OCI-LY1 (cell line): ENCODE data around the gene FRMD1.

ENCODE experiments used
- H2AFZ ChIP-seq: fragments of 200-600 bp; sonication (generic), shearing (Covaris generic); 2 replicates; pipeline ENCODE4 v1.6.0; 2014; ENCODE audit warnings: antibody characterized with exemption, mild to moderate bottlenecking, low read length
- H3F3A ChIP-seq: fragments of 200-600 bp; sonication (generic), shearing (Covaris generic); 2 replicates; pipeline ENCODE4 v1.6.0; 2014; ENCODE audit warnings: mild to moderate bottlenecking, antibody characterized with exemption, low read length, moderate library complexity; ENCODE audit not compliant: insufficient read depth
- H3K27ac ChIP-seq: fragments of 200-600 bp; sonication (generic); 2 replicates; pipeline ENCODE4 v1.5.1; 2014; ENCODE audit warnings: low read length, mixed run types, mild to moderate bottlenecking, low read depth; ENCODE audit not compliant: poor library complexity, severe bottlenecking
- H3K27me3 ChIP-seq: fragments of 200-600 bp; sonication (generic); 2 replicates; pipeline ENCODE4 v1.6.0; 2014; ENCODE audit warnings: antibody characterized with exemption, mild to moderate bottlenecking, low read length, moderate library complexity; ENCODE audit not compliant: insufficient read depth
- H3K36me3 ChIP-seq: fragments of 200-600 bp; sonication (generic); 2 replicates; pipeline ENCODE4 v1.6.1; 2014; ENCODE audit warnings: mild to moderate bottlenecking, antibody characterized with exemption, low read length, moderate library complexity, mixed read lengths; ENCODE audit not compliant: insufficient read depth
- H3K4me1 ChIP-seq: fragments of 200-600 bp; sonication (generic); 2 replicates; pipeline ENCODE4 v1.5.1; 2014; ENCODE audit warnings: mild to moderate bottlenecking, low read length, moderate library complexity; ENCODE audit not compliant: insufficient read depth, severe bottlenecking
- H3K4me2 ChIP-seq: fragments of 200-600 bp; sonication (generic), shearing (Covaris generic); 2 replicates; pipeline ENCODE4 v1.6.1; 2014; ENCODE audit warnings: low read length
- H3K4me3 ChIP-seq: fragments of 200-600 bp; sonication (generic); 2 replicates; pipeline ENCODE4 v1.5.1; 2014; ENCODE audit warnings: low read length, low read depth, mild to moderate bottlenecking, mixed read lengths; ENCODE audit not compliant: poor library complexity, severe bottlenecking
- H3K79me2 ChIP-seq: fragments of 200-600 bp; shearing (Covaris generic); 2 replicates; pipeline ENCODE4 v1.6.1; 2016; ENCODE audit warnings: mixed run types, low read length, mixed read lengths; ENCODE audit not compliant: insufficient read depth
- H3K9ac ChIP-seq: fragments of 200-600 bp; sonication (generic), shearing (Covaris generic); 2 replicates; pipeline ENCODE4 v1.6.1; 2014; ENCODE audit warnings: mild to moderate bottlenecking, low read length, mixed read lengths
- H3K9me2 ChIP-seq: fragments of 200-600 bp; sonication (generic), shearing (Covaris generic); 2 replicates; pipeline ENCODE4 v1.6.1; 2014; ENCODE audit warnings: low read depth, mild to moderate bottlenecking, low read length, mixed read lengths
- H3K9me3 ChIP-seq: fragments of 200-600 bp; shearing (Covaris generic); 2 replicates; pipeline ENCODE4 v1.6.1; 2014; ENCODE audit warnings: low read length, mixed read lengths
- H4K20me1 ChIP-seq: fragments of 200-600 bp; sonication (generic), shearing (Covaris generic); 2 replicates; pipeline ENCODE4 v1.6.0; 2016; ENCODE audit warnings: mild to moderate bottlenecking, low read length; ENCODE audit not compliant: insufficient read depth
- CTCF ChIP-seq: fragments of 200-600 bp; sonication (generic), shearing (Covaris generic); IDR thresholded peaks from 2 replicates; pipeline ENCODE4 v1.5.1; 2017; ENCODE audit warnings: mild to moderate bottlenecking, antibody characterized with exemption, low read length, moderate library complexity, mixed read lengths
- EZH2 ChIP-seq: fragments of 200-600 bp; sonication (generic), shearing (Covaris generic); IDR thresholded peaks from 2 replicates; pipeline ENCODE4 v1.8.0; 2017; ENCODE audit warnings: borderline replicate concordance, mixed run types, mild to moderate bottlenecking, antibody characterized with exemption, low read length, moderate library complexity, mixed read lengths

FRMD1 gene

GRCh38 chr6:168035661-168036545 is 43.1 kb downstream of the FRMD1 start:
- Histone ChIP-seq H3K79me2 (no peaks in the 10 kb centered on the region), H3K4me3 (no peak overlapping the region), H3K27ac (no peak overlapping the region)

GRCh38 chr6:168035098-168035660 is 43.8 kb downstream of the FRMD1 start:
- H3K9me2 ChIP-seq = no peaks in the 10 kb centered on the region
- H2AFZ ChIP-seq = no peak overlapping the region
- TF ChIP-seq EZH2 (no peak), CTCF (no peak)
- H3K79me2 ChIP-seq = no peaks in the 10 kb centered on the region
- no peak overlapping the region for H3K4me3 ChIP-seq
- no peaks in the 10 kb centered on the region for H3K4me1 ChIP-seq
- H3K36me3 ChIP-seq = no peaks in the 10 kb centered on the region; the same call in 1 of the 2 replicates
- no peaks in the 10 kb centered on the region for H3K9me3 ChIP-seq
- H3K27me3 ChIP-seq = peaks cover 6% of the 10 kb centered on the region; the same call in 1 of the 2 replicates
- no peaks in the 10 kb centered on the region for H3F3A ChIP-seq
- H3K27ac ChIP-seq = no peak overlapping the region
- H3K4me2 ChIP-seq = no peak overlapping the region
- H3K9ac ChIP-seq = no peak overlapping the region
- no peaks in the 10 kb centered on the region for H4K20me1 ChIP-seq

More at GRCh38 chr6:168035661-168036545, 43.1 kb downstream of the FRMD1 start:
- Histone ChIP-seq H3F3A (no peaks in the 10 kb centered on the region), H3K9ac (no peak overlapping the region), H2AFZ (no peak overlapping the region), H3K36me3 (no peaks in the 10 kb centered on the region; the same call in 1 of the 2 replicates), H3K9me2 (no peaks in the 10 kb centered on the region), H3K4me2 (no peak overlapping the region), H4K20me1 (no peaks in the 10 kb centered on the region), H3K9me3 (no peaks in the 10 kb centered on the region), H3K27me3 (peaks cover 6% of the 10 kb centered on the region; the same call in 1 of the 2 replicates), H3K4me1 (no peaks in the 10 kb centered on the region)
- TF ChIP-seq EZH2 (no peak), CTCF (no peak)

GRCh38 chr6:168034537-168034936 is 44.5 kb downstream of the FRMD1 start:
- no peak overlapping the region for H3K27ac ChIP-seq
- H3K79me2 ChIP-seq = no peaks in the 10 kb centered on the region
- no peak overlapping the region for H3K9ac ChIP-seq
- no peaks in the 10 kb centered on the region for H3F3A ChIP-seq
- H3K36me3 ChIP-seq = no peaks in the 10 kb centered on the region; the same call in 1 of the 2 replicates
- no peaks in the 10 kb centered on the region for H3K4me1 ChIP-seq
- TF ChIP-seq CTCF = no peak
- TF ChIP-seq EZH2 = no peak
- H3K27me3 ChIP-seq = peaks cover 4% of the 10 kb centered on the region; the same call in 1 of the 2 replicates
- no peak overlapping the region for H2AFZ ChIP-seq
- no peaks in the 10 kb centered on the region for H4K20me1 ChIP-seq
- no peak overlapping the region for H3K4me3 ChIP-seq
- H3K9me2 ChIP-seq = no peaks in the 10 kb centered on the region
- no peaks in the 10 kb centered on the region for H3K9me3 ChIP-seq
- no peak overlapping the region for H3K4me2 ChIP-seq
